A673 (cell line): ENCODE results near the gene TTLL5.

Experiments used
- CTCF ChIP-seq: fragments of 300-800, 200-600 bp; sonication (generic); conservative IDR thresholded peaks from 2 replicates; pipeline ENCODE4 v1.5.1; 2017; ENCODE audit warnings: low read depth, mild to moderate bottlenecking, antibody characterized with exemption, low read length, moderate library complexity, mixed read lengths
- EZH2 ChIP-seq: fragments of 200-600 bp; sonication (generic); IDR thresholded peaks from 2 replicates; pipeline ENCODE4 v1.6.1; 2017; ENCODE audit warnings: borderline replicate concordance, low read depth, mild to moderate bottlenecking, mixed read lengths, antibody characterized with exemption, low read length; ENCODE audit not compliant: poor library complexity, severe bottlenecking

GRCh38 chr14:75709207-75709812, 48.3 kb downstream of the TTLL5 start:
- TF ChIP-seq CTCF (peak; percentile 91), EZH2 (no peak)
